CD4-positive, alpha-beta T cell treated with Interferon gamma for 1 hour (primary cell): Measurements from ENCODE around the gene ZFPL1.

Experiments used
- DNase-seq: peaks from one replicate; pipeline ENCODE4 v3.0.0-alpha.2; 2020

The ZFPL1 gene

GRCh38 chr11:65095974-65096806 lies 12.2 kb downstream of the ZFPL1 start, which contains the start of gene VPS51:
TSS of gene VPS51 (plus strand) at chr11:65096214. CDS start at chr11:65096251, 37 bp downstream.
- peak; percentile 87 for DNase-seq

- no peak for DNase-seq
These were observed 12.9 kb downstream of the ZFPL1 start for GRCh38 chr11:65096926-65097325.

- no peak for DNase-seq
These were observed 16.8 kb downstream of the ZFPL1 start for GRCh38 chr11:65100674-65101350.

GRCh38 chr11:65102142-65103095 lies 18.4 kb downstream of the ZFPL1 start:
- DNase-seq, result no peak

GRCh38 chr11:65103476-65103875 lies 19.5 kb downstream of the ZFPL1 start:
- DNase-seq, result no peak

GRCh38 chr11:65104628-65105027 lies 20.6 kb downstream of the ZFPL1 start:
- no peak for DNase-seq

- no peak for DNase-seq
These were observed 23.1 kb downstream of the ZFPL1 start for GRCh38 chr11:65107078-65107477.

GRCh38 chr11:65107751-65108468 lies 23.9 kb downstream of the ZFPL1 start:
- no peak for DNase-seq

GRCh38 chr11:65108469-65109123 lies 24.6 kb downstream of the ZFPL1 start:
- no peak for DNase-seq

- DNase-seq, result no peak
These were observed 25.5 kb downstream of the ZFPL1 start for GRCh38 chr11:65109231-65110198.

GRCh38 chr11:65110354-65110861 lies 26.4 kb downstream of the ZFPL1 start:
- DNase-seq, result peak; percentile 89

GRCh38 chr11:65111159-65111743 lies 27.2 kb downstream of the ZFPL1 start:
- DNase-seq, result no peak

- DNase-seq, result peak; percentile 94
These were observed 27.9 kb downstream of the ZFPL1 start, which contains the start of gene TM7SF2 for GRCh38 chr11:65111744-65112545. TSS of gene TM7SF2 (plus strand) at chr11:65111872. CDS start at chr11:65112016, 144 bp downstream.

GRCh38 chr11:65112546-65113360 lies 28.7 kb downstream of the ZFPL1 start:
- peak; percentile 76 for DNase-seq

- no peak for DNase-seq
These were observed 29.3 kb downstream of the ZFPL1 start for GRCh38 chr11:65113361-65113756.

GRCh38 chr11:65113839-65114238 lies 29.8 kb downstream of the ZFPL1 start:
- no peak for DNase-seq

- DNase-seq, result no peak
These were observed 30.6 kb downstream of the ZFPL1 start for GRCh38 chr11:65114538-65115171.
